ENCODE data around the gene STK32B. TPM values are rescaled to one million over a fixed set of nuclear protein-coding genes. Genes with fewer than 3 reads are reported as not detected.
"Not testable (repeated sequence)": the region's sequence is repeated elsewhere in the genome, so short reads cannot be mapped to it uniquely, and the experiment has no call there.

Gene STK32B
- total RNA-seq, 2 experiments from 2014 or later, result not detected

- ChIA-PET POLR2A (no interaction called here), CTCF (no interaction called here)
- Mint-ChIP-seq H3K9me3 (peaks cover 2% of the 10 kb centered on the region), H3K27ac (no peak overlapping the region), H3K4me3 (no peak overlapping the region), H3K36me3 (no peaks in the 10 kb centered on the region), H3K27me3 (no peaks in the 10 kb centered on the region), H3K4me1 (ENCODE audit: low read depth) (no peaks in the 10 kb centered on the region)
- intact Hi-C loops (cut with micrococcal nuclease), result no loop called here
- DNase-seq, result no peak
Measured at GRCh38 chr4:5284517-5284916, 233.2 kb downstream of the STK32B start.

GRCh38 chr4:5292101-5292500 is 240.8 kb downstream of the STK32B start:
- DNase-seq, result no peak
- H3K36me3 Mint-ChIP-seq, result no peaks in the 10 kb centered on the region
- intact Hi-C loops (cut with micrococcal nuclease), result no loop called here
- no peaks in the 10 kb centered on the region for H3K27me3 Mint-ChIP-seq
- CTCF ChIA-PET, result no interaction called here
- H3K4me1 Mint-ChIP-seq (ENCODE audit: low read depth), result no peaks in the 10 kb centered on the region
- peaks cover 12% of the 10 kb centered on the region for H3K9me3 Mint-ChIP-seq
- H3K4me3 Mint-ChIP-seq, result no peak overlapping the region
- POLR2A ChIA-PET, result no interaction called here
- no peak overlapping the region for H3K27ac Mint-ChIP-seq

- intact Hi-C loops (cut with micrococcal nuclease); CTCF ChIA-PET; H3K4me1 Mint-ChIP-seq (ENCODE audit: low read depth); H3K9me3 Mint-ChIP-seq; H3K27ac Mint-ChIP-seq; H3K27me3 Mint-ChIP-seq; POLR2A ChIA-PET; H3K4me3 Mint-ChIP-seq; DNase-seq; H3K36me3 Mint-ChIP-seq: not testable (repeated sequence)
Measured at GRCh38 chr4:5298000-5298787, 246.9 kb downstream of the STK32B start.

DNA sequence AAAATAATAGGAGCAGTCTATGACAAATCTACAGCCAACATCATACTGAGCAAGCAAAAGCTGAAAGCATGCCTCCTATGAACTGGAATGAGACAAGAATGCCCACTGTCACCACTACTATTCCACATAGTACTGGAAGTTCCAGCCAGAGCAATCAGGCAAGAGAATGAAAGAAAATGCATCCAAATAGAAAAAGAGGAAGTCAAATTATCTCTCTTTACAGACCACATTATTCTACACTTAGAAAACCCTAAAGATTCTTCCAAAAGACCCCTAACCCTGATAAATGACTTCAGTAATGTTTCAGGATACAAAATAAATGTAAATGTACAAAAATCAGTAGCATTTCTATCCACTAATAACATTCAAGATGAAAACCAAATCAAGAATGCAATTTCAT is 249.0 kb downstream of the STK32B start:
- CTCF ChIA-PET, result no interaction called here
- no peak overlapping the region for H3K4me3 Mint-ChIP-seq
- intact Hi-C loops (cut with micrococcal nuclease), result no loop called here
- POLR2A ChIA-PET, result no interaction called here
- no peaks in the 10 kb centered on the region for H3K4me1 Mint-ChIP-seq (ENCODE audit: low read depth)
- peaks cover 3% of the 10 kb centered on the region for H3K27me3 Mint-ChIP-seq
- no peak for DNase-seq
- H3K9me3 Mint-ChIP-seq, result peaks cover 3% of the 10 kb centered on the region
- no peak overlapping the region for H3K27ac Mint-ChIP-seq
- H3K36me3 Mint-ChIP-seq, result no peaks in the 10 kb centered on the region

- ChIA-PET POLR2A (no interaction called here), CTCF (no interaction called here)
- H3K9me3 Mint-ChIP-seq, result peaks cover 15% of the 10 kb centered on the region
- no peaks in the 10 kb centered on the region for H3K36me3 Mint-ChIP-seq
- H3K4me1 Mint-ChIP-seq (ENCODE audit: low read depth), result no peaks in the 10 kb centered on the region
- no peak overlapping the region for H3K4me3 Mint-ChIP-seq
- H3K27me3 Mint-ChIP-seq, result peaks cover 2% of the 10 kb centered on the region
- no peak for DNase-seq
- H3K27ac Mint-ChIP-seq, result no peak overlapping the region
- intact Hi-C loops (cut with micrococcal nuclease), result no loop called here
Measured at GRCh38 chr4:5307928-5308327, 256.6 kb downstream of the STK32B start.

DNA sequence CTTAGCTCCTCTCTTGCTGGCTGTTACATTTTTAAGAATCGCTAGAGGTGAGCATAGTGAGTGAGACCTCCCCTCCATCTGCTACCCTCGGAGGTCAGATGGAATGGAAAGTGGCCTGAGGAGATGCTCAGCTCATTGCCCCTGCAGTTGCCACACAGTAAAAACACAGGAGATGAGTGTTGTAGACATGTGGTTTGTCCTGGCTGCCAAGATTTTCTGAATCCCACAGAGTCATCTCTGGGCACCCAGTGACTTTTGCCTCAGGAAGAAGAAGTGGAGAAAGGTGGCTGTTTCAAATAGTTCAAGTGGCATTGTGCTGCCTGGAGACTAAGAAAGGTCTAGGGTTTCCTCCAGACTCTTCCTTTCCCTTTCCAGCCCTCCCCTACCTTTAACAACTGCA is 271.0 kb downstream of the STK32B start:
- CTCF ChIA-PET, result no interaction called here
- Mint-ChIP-seq H3K27me3 (no peaks in the 10 kb centered on the region), H3K36me3 (no peaks in the 10 kb centered on the region), H3K4me1 (ENCODE audit: low read depth) (no peaks in the 10 kb centered on the region), H3K27ac (no peak overlapping the region), H3K9me3 (peaks cover 7% of the 10 kb centered on the region), H3K4me3 (no peak overlapping the region)
- POLR2A ChIA-PET, result no interaction called here
- intact Hi-C loops (cut with micrococcal nuclease), result no loop called here
- no peak for DNase-seq

DNA sequence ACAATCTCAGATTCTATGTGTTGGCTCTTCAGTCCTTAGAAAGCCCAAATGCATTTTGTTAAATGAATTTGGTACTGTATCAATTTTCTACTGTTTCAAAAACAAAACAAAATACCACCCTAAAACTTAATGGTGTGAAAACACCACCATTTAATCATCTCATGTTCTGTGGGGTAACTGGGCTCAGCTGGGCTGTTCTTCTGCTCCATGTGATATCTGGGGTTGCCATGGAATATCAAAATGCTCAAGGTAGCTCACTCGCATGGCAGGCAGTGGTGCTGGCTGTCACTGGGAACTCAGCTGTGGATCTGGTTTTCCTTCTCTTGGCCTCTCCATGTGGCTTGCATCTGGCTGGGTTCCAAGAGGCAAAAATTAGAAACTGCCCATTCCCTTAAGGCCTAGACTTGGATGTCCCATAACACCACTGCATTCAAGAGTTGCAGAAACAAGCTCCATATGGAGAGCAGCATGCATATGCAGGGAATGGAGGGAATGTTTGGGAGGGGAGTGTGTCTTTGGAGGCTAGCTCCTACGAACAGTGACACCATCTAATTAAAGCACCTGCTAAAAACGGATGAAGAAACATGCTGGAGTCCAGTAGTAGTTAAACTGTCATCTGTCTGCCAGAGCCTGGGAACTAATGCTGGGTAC is 279.2 kb downstream of the STK32B start:
- Mint-ChIP-seq H3K36me3 (no peaks in the 10 kb centered on the region), H3K4me3 (no peak overlapping the region), H3K4me1 (ENCODE audit: low read depth) (no peaks in the 10 kb centered on the region), H3K27me3 (no peaks in the 10 kb centered on the region), H3K27ac (no peak overlapping the region), H3K9me3 (peaks cover 12% of the 10 kb centered on the region)
- ChIA-PET POLR2A (no interaction called here), CTCF (no interaction called here)
- intact Hi-C loops (cut with micrococcal nuclease), result no loop called here
- no peak for DNase-seq

- ChIA-PET CTCF (no interaction called here), POLR2A (no interaction called here)
- Mint-ChIP-seq H3K27ac (no peak overlapping the region), H3K4me1 (ENCODE audit: low read depth) (no peaks in the 10 kb centered on the region), H3K27me3 (no peaks in the 10 kb centered on the region), H3K9me3 (peaks cover 4% of the 10 kb centered on the region), H3K36me3 (no peaks in the 10 kb centered on the region), H3K4me3 (no peak overlapping the region)
- no peak for DNase-seq
- intact Hi-C loops (cut with micrococcal nuclease), result no loop called here
Measured at GRCh38 chr4:5337731-5338130, 286.5 kb downstream of the STK32B start.

GRCh38 chr4:5338531-5338930 is 287.3 kb downstream of the STK32B start:
- Mint-ChIP-seq H3K27ac (no peak overlapping the region), H3K4me3 (no peak overlapping the region), H3K4me1 (ENCODE audit: low read depth) (no peaks in the 10 kb centered on the region), H3K9me3 (peaks cover 4% of the 10 kb centered on the region), H3K27me3 (no peaks in the 10 kb centered on the region), H3K36me3 (no peaks in the 10 kb centered on the region)
- CTCF ChIA-PET, result no interaction called here
- intact Hi-C loops (cut with micrococcal nuclease), result no loop called here
- DNase-seq, result no peak
- POLR2A ChIA-PET, result no interaction called here

DNA sequence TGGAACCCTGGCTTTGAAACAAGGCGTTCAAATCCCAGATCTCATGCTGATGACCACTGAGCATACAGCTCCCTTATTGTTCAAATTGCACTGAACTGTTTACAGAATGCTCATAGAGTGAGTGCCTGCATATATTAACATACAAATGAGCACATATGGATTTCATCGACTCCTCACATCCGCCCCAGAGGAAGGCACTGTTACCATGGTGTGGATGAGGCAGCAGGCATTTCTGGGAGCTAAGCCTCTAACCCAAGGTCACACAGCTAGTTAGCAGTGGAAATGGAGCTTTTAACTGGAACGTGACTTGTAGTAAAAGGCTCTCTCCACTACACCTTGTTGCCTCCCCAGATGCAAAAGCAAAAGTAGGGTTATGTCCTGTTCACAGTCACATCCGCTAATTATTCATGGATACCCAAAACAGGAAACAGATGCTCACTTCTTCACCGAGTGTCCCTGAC is 289.7 kb downstream of the STK32B start:
- H3K36me3 Mint-ChIP-seq, result no peaks in the 10 kb centered on the region
- CTCF ChIA-PET, result no interaction called here
- intact Hi-C loops (cut with micrococcal nuclease), result no loop called here
- H3K9me3 Mint-ChIP-seq, result peaks cover 4% of the 10 kb centered on the region
- DNase-seq, result no peak
- POLR2A ChIA-PET, result no interaction called here
- H3K4me3 Mint-ChIP-seq, result no peak overlapping the region
- H3K27ac Mint-ChIP-seq, result no peak overlapping the region
- H3K27me3 Mint-ChIP-seq, result no peaks in the 10 kb centered on the region
- H3K4me1 Mint-ChIP-seq (ENCODE audit: low read depth), result no peaks in the 10 kb centered on the region

DNA sequence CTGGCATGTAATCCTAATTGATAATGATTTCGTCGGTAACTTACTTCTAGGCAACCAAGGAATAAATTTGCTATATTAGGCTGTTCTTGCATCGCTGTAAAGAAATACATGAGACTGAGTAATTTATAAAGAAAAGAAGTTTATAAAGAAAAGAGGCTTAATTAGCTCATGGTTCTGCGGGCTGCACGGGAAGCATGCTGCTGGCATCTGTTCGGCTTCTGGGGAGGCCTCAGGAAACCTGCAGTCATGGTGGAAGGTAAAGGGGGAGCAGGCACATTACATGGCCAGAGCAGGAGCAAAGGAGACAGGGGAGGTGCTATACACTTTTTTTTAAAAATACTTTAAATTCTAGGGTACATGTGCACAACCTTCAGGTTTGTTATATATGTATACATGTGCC is 290.2 kb downstream of the STK32B start:
- no peak overlapping the region for H3K4me3 Mint-ChIP-seq
- no peak overlapping the region for H3K27ac Mint-ChIP-seq
- ChIA-PET CTCF (no interaction called here), POLR2A (no interaction called here)
- H3K4me1 Mint-ChIP-seq (ENCODE audit: low read depth), result no peaks in the 10 kb centered on the region
- no peaks in the 10 kb centered on the region for H3K27me3 Mint-ChIP-seq
- no peak for DNase-seq
- no peaks in the 10 kb centered on the region for H3K36me3 Mint-ChIP-seq
- peaks cover 4% of the 10 kb centered on the region for H3K9me3 Mint-ChIP-seq
- intact Hi-C loops (cut with micrococcal nuclease), result no loop called here

DNA sequence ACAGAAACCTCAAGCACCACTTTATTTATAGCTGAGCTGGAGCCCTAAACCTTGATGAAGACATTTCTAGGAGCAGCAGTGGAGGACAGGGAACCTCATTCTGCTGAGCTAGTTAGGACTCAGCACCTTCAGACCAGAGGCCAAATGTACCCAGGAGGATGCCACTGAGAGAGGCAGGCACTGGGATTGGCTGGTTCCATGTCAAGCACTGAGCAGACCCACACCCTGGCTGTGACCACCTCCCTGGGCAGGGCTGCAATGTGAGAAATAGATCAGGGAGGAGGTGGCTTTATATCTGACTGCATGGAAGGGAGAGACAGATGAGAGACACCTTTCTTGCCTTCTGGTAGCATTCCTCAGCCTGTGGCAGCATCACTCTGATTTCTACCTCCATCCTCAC is 304.6 kb downstream of the STK32B start:
- H3K4me1 Mint-ChIP-seq (ENCODE audit: low read depth), result no peaks in the 10 kb centered on the region
- H3K27ac Mint-ChIP-seq, result no peak overlapping the region
- no peaks in the 10 kb centered on the region for H3K36me3 Mint-ChIP-seq
- H3K9me3 Mint-ChIP-seq, result no peaks in the 10 kb centered on the region
- POLR2A ChIA-PET, result no interaction called here
- CTCF ChIA-PET, result no interaction called here
- no peak overlapping the region for H3K4me3 Mint-ChIP-seq
- intact Hi-C loops (cut with micrococcal nuclease), result no loop called here
- H3K27me3 Mint-ChIP-seq, result no peaks in the 10 kb centered on the region
- DNase-seq, result no peak

- Mint-ChIP-seq H3K4me1 (ENCODE audit: low read depth) (no peaks in the 10 kb centered on the region), H3K27ac (no peak overlapping the region), H3K9me3 (no peaks in the 10 kb centered on the region), H3K4me3 (no peak overlapping the region), H3K36me3 (no peaks in the 10 kb centered on the region), H3K27me3 (no peaks in the 10 kb centered on the region)
- DNase-seq, result no peak
- ChIA-PET POLR2A (no interaction called here), CTCF (no interaction called here)
- intact Hi-C loops (cut with micrococcal nuclease), result no loop called here
Measured at GRCh38 chr4:5357870-5358269, 306.6 kb downstream of the STK32B start.

Measured in activated CD4-positive, alpha-beta memory T cell treated with anti-CD3 and anti-CD28 coated beads for 36 hours (primary cell).